GM12878 (cell line): ENCODE results near the gene FAM13C. TPM values are rescaled to one million over a fixed set of nuclear protein-coding genes. Genes with fewer than 3 reads are reported as not detected.

Experiments used
- ATAC-seq: fragments of 200-7000 bp; cut with Tn5 transposase; 3 replicates; pipeline ENCODE4 v1.9.1; 2020; ENCODE audit warnings: mild to moderate bottlenecking, moderate library complexity
- BruUV-seq: library from RNA; stranded (reverse); fragments of 400-500 nt; replicated peaks from 2 replicates; lab custom pipeline; 2021; lab: Mats Ljungman, UMichigan
- CTCF ChIA-PET: fragments of 300-600 bp; sonication (Branson Sonifier 250); formaldehyde crosslinking; extraction: SDS; loops from one replicate; lab custom pipeline; 2021; ENCODE audit warnings: inconsistent platforms; lab: Yijun Ruan, JAX
- POLR2A ChIA-PET: fragments of 350-600 bp; formaldehyde crosslinking; extraction: SDS; loops from one replicate; lab custom pipeline; 2021; ENCODE audit warnings: inconsistent platforms; lab: Charles Lee
- RAD21 ChIA-PET: fragments of 300-600 bp; sonication (Branson Sonifier 250); formaldehyde crosslinking; loops from one replicate; lab custom pipeline; 2023; ENCODE audit warnings: antibody characterized with exemption; ENCODE audit not compliant: unreplicated experiment; lab: Charles Lee
- SMC1A ChIA-PET: fragments of 300-600 bp; sonication (Branson Sonifier 250); formaldehyde crosslinking; loops from one replicate; lab custom pipeline; 2023; ENCODE audit not compliant: unreplicated experiment, uncharacterized antibody; lab: Charles Lee
- DNase-seq: peaks from one replicate; pipeline ENCODE4 v3.0.0-alpha.2; 2011; ENCODE audit warnings: low read depth, low spot score
- FAIRE-seq: peaks from 3 replicates; lab custom pipeline; 2011; peaks lifted over from hg19 to GRCh38; lab: Jason Lieb, UNC
- H2AFZ ChIP-seq: 2 replicates; pipeline ENCODE4 v1.6.0; 2011; ENCODE audit warnings: low read depth, low read length, control low read depth; ENCODE audit not compliant: control insufficient read depth
- H3K27ac ChIP-seq: 2 replicates; pipeline ENCODE4 v1.5.1; 2011; ENCODE audit warnings: control low read depth; ENCODE audit not compliant: control insufficient read depth, insufficient read depth
- H3K27me3 ChIP-seq, 2 experiments: replicated peaks in 1 of 2; 2 replicates each; pipeline versions ENCODE4 v1.6.0 to v1.6.1; 2011; ENCODE audit warnings: low read length in 1 of 2; ENCODE audit not compliant: control insufficient read depth in 2 of 2, insufficient read depth in 2 of 2
- H3K36me3 ChIP-seq, 2 experiments: 2 replicates each; pipeline ENCODE4 v1.5.1; 2011; ENCODE audit warnings: low read length in 1 of 2; ENCODE audit not compliant: control insufficient read depth in 2 of 2, insufficient read depth in 2 of 2
- H3K4me1 ChIP-seq: 2 replicates; pipeline ENCODE4 v1.6.1; 2011; ENCODE audit warnings: mild to moderate bottlenecking, low read length, moderate library complexity, mixed read lengths; ENCODE audit not compliant: control insufficient read depth, insufficient read depth
- H3K4me2 ChIP-seq: 2 replicates; pipeline ENCODE4 v1.6.0; 2011; ENCODE audit warnings: control low read depth; ENCODE audit not compliant: control insufficient read depth, insufficient read depth
- H3K4me3 ChIP-seq: fragments of 200-600 bp; sonication (generic); 2 replicates; pipeline ENCODE4 v1.5.1; 2016
- H3K79me2 ChIP-seq: 2 replicates; pipeline ENCODE4 v1.6.0; 2011; ENCODE audit warnings: low read length; ENCODE audit not compliant: control insufficient read depth, insufficient read depth
- H3K9ac ChIP-seq: 2 replicates; pipeline ENCODE4 v1.8.0; 2011; ENCODE audit warnings: low read length, control low read depth, mixed read lengths; ENCODE audit not compliant: control insufficient read depth, insufficient read depth
- H3K9me3 ChIP-seq: replicated peaks from 3 replicates; pipeline ENCODE4 v1.5.1; 2011; ENCODE audit warnings: mild to moderate bottlenecking, low read length; ENCODE audit not compliant: control insufficient read depth, insufficient read depth
- H4K20me1 ChIP-seq: 2 replicates; pipeline ENCODE4 v1.6.0; 2011; ENCODE audit not compliant: control insufficient read depth, insufficient read depth
- E2F4 ChIP-seq: IDR thresholded peaks from 2 replicates; pipeline ENCODE4 v1.6.1; 2012; ENCODE audit warnings: low read depth, low read length, improper control_type of control experiment
- ETV6 ChIP-seq, 2 experiments: fragments of 450-650 bp in 1 of 2; IDR thresholded peaks in 1 of 2; conservative IDR thresholded peaks in 1 of 2; 2 replicates each; pipeline ENCODE4 v1.6.1; 2014; ENCODE audit warnings: antibody characterized with exemption in 1 of 2, borderline replicate concordance in 1 of 2, low read depth in 1 of 2, mild to moderate bottlenecking in 1 of 2, moderate library complexity in 1 of 2
- IKZF1 ChIP-seq: fragments of 450-650 bp; conservative IDR thresholded peaks from 2 replicates; pipeline ENCODE4 v1.6.1; 2017; ENCODE audit warnings: antibody characterized with exemption, mild to moderate bottlenecking
- MYC ChIP-seq: IDR thresholded peaks from 2 replicates; pipeline ENCODE4 v1.6.1; 2011; ENCODE audit warnings: mild to moderate bottlenecking, low read length, moderate library complexity, inconsistent platforms; ENCODE audit not compliant: insufficient read depth, insufficient replicate concordance, insufficient read length, severe bottlenecking
- NFXL1 ChIP-seq: fragments of 450-650 bp; IDR thresholded peaks from 2 replicates; pipeline ENCODE4 v1.6.1; 2017; ENCODE audit warnings: antibody characterized with exemption, mild to moderate bottlenecking, borderline replicate concordance
- POLR2A ChIP-seq: IDR thresholded peaks from 2 replicates; pipeline ENCODE4 v1.6.1; 2011; ENCODE audit warnings: low read depth, mild to moderate bottlenecking, low read length
- PRDM15 ChIP-seq: fragments of 450-650 bp; formaldehyde crosslinking; IDR thresholded peaks from 2 replicates; pipeline ENCODE4 v1.4.0; 2020; ENCODE audit warnings: mild to moderate bottlenecking, moderate library complexity
- SMARCA5 ChIP-seq: fragments of 450-650 bp; IDR thresholded peaks from 2 replicates; pipeline ENCODE4 v1.6.1; 2017; ENCODE audit warnings: mild to moderate bottlenecking
- SREBF1 ChIP-seq: IDR thresholded peaks from 2 replicates; pipeline ENCODE4 v1.6.1; 2012; ENCODE audit warnings: mild to moderate bottlenecking, low read length
- YBX1 ChIP-seq: fragments of 450-650 bp; IDR thresholded peaks from 2 replicates; pipeline ENCODE4 v1.6.1; 2016; ENCODE audit warnings: antibody characterized with exemption
- YY1 ChIP-seq: IDR thresholded peaks from 2 replicates; pipeline ENCODE4 v1.6.1; 2011; ENCODE audit warnings: low read depth, mild to moderate bottlenecking, low read length
- ZBTB40 ChIP-seq: fragments of 450-650 bp; IDR thresholded peaks from 2 replicates; pipeline ENCODE4 v1.6.1; 2016; ENCODE audit warnings: mild to moderate bottlenecking, moderate library complexity, borderline replicate concordance
- ZNF207 ChIP-seq: fragments of 450-650 bp; IDR thresholded peaks from 2 replicates; pipeline ENCODE4 v1.6.1; 2014; ENCODE audit warnings: antibody characterized with exemption, mild to moderate bottlenecking, borderline replicate concordance
- WGBS: methylation state at CpG from one replicate; pipeline ENCODE4 v1.1.6; 2016; ENCODE audit warnings: low lambda C conversion rate; ENCODE audit not compliant: insufficient replicate concordance, insufficient coverage; ENCODE audit errors: missing lambda C conversion rate; 5-methylcytosine and 5-hydroxymethylcytosine counted together
- in situ Hi-C: fragments of 300-500 bp; cut with MboI; formaldehyde crosslinking; loops from 9 replicates; pipeline ENCODE4 v1.14.3; 2018; ENCODE audit warnings: mixed read lengths
- intact Hi-C: fragments of 100-400 bp; cut with micrococcal nuclease; formaldehyde crosslinking; loops from one replicate; pipeline ENCODE4 v1.14.2; 2022; ENCODE audit not compliant: unreplicated experiment
- polyA plus RNA-seq, 11 experiments: library from polyadenylated mRNA; depleted of rRNA in 4 of 11; unstranded in 6 of 11; stranded (reverse) in 5 of 11; fragments of >200 nt; fragmentation: Nextera tagmentation in 4 of 11; fragmentation: Illumina TruSeq in 1 of 11; extraction: Ambion mirVana in 4 of 11; extraction: Trizol in 1 of 11; gene quantifications; 1 replicate in 1 of 11; 2 replicates in 10 of 11; pipeline versions ENCODE4 v1.2.1 to v1.2.3, GENCODE V29; 2011 to 2016; ENCODE audit warnings: inconsistent platforms in 2 of 11, missing spikeins in 2 of 11, low read depth in 1 of 11
- total RNA-seq, 4 experiments: library from RNA; depleted of rRNA in 3 of 4; stranded (reverse); fragments of >200 nt in 3 of 4; fragmentation: Illumina TruSeq in 1 of 4; extraction: Trizol in 1 of 4; gene quantifications; 2 replicates each; pipeline versions ENCODE4 v1.2.1 to v1.2.3, GENCODE V29; 2013 to 2021

The FAM13C gene
- total and polyA plus RNA-seq, 10 of the 15 experiments (the other 5 are each of a cell fraction or from before 2014, with no cell fraction given), result 0.04 to 0.31 (median 0.13) TPM; not detected in 5

GRCh38 chr10:59337201-59337652, 25.1 kb downstream of the FAM13C start (continued):
- no peak for TF ChIP-seq IKZF1
- TF ChIP-seq SREBF1, result no peak
- TF ChIP-seq ZBTB40, result no peak
- no peak for TF ChIP-seq ZNF207
- no peak for TF ChIP-seq YBX1
- no peak for TF ChIP-seq MYC
- no peak for TF ChIP-seq POLR2A
- no peak for TF ChIP-seq NFXL1
- no peak for TF ChIP-seq ETV6 (conservative IDR thresholded peaks at IDR 0.05 in 1 of 2, IDR thresholded peaks at IDR 0.05 in 1 of 2; ENCODE audit: borderline replicate concordance in 1 of 2, low read depth in 1 of 2)
- TF ChIP-seq SMARCA5, result no peak

GRCh38 chr10:59336632-59337031, 25.7 kb downstream of the FAM13C start:
- ChIA-PET CTCF (no interaction called here), SMC1A (interaction anchor here (1.0 to 1.5 kb wide), 3 partner anchors 11 to 33 kb away, joined by 3 read pairs; no protein-coding TSS in a partner anchor), RAD21 (no interaction called here), POLR2A (no interaction called here)
- DNase-seq (no peak), ATAC-seq (no peak), FAIRE-seq (no peak)
- WGBS, result 0% methylated on average over 2 of the region's 2 CpGs
- Histone ChIP-seq H3K9ac (no peak overlapping the region), H3K27ac (no peak overlapping the region), H2AFZ (no peak overlapping the region), H3K36me3 (no peaks in the 10 kb centered on the region), H3K27me3 (0 out of 4 replicates have a peak, but pooled peaks cover 0 to 1% of the 10 kb centered on the region in 2 experiments), H3K4me1 (no peaks in the 10 kb centered on the region), H3K4me3 (no peak overlapping the region), H3K9me3 (no peaks in the 10 kb centered on the region), H3K79me2 (no peaks in the 10 kb centered on the region), H3K4me2 (no peak overlapping the region), H4K20me1 (no peaks in the 10 kb centered on the region)
- TF ChIP-seq PRDM15 (CRISPR knock-in tag), result no peak
- TF ChIP-seq YY1, result no peak
- no peak for TF ChIP-seq E2F4
- no peak for TF ChIP-seq MYC
- no TSS peak for BruUV-seq
- in situ Hi-C loops (no loop called here), intact Hi-C loops (no loop called here)
